ENCODE measurements around the gene FAM151A.

GRCh38 chr1:54575605-54576290 is 47.6 kb downstream of the FAM151A start:
- TF ChIP-seq, protein P1, sequence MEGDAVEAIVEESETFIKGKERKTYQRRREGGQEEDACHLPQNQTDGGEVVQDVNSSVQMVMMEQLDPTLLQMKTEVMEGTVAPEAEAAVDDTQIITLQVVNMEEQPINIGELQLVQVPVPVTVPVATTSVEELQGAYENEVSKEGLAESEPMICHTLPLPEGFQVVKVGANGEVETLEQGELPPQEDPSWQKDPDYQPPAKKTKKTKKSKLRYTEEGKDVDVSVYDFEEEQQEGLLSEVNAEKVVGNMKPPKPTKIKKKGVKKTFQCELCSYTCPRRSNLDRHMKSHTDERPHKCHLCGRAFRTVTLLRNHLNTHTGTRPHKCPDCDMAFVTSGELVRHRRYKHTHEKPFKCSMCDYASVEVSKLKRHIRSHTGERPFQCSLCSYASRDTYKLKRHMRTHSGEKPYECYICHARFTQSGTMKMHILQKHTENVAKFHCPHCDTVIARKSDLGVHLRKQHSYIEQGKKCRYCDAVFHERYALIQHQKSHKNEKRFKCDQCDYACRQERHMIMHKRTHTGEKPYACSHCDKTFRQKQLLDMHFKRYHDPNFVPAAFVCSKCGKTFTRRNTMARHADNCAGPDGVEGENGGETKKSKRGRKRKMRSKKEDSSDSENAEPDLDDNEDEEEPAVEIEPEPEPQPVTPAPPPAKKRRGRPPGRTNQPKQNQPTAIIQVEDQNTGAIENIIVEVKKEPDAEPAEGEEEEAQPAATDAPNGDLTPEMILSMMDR (IDR thresholded peaks at IDR 0.05): no peak
- TF ChIP-seq POLR2AphosphoS5 (IDR thresholded peaks at IDR 0.05): no peak
- TF ChIP-seq POLR2A (IDR thresholded peaks at IDR 0.05; ENCODE audit: low read depth): no peak
- TF ChIP-seq EP300 (IDR thresholded peaks at IDR 0.05): no peak
